ENCODE measurements around the gene CLIP4.

GRCh38 chr2:29222381-29223179 lies 107.4 kb downstream of the CLIP4 start:
- TF ChIP-seq CTCF (conservative IDR thresholded peaks at IDR 0.05; ENCODE audit: low read length): no peak
- TF ChIP-seq EZH2phosphoT487 (IDR thresholded peaks at IDR 0.05; ENCODE audit: borderline replicate concordance, low read depth, low read length): no peak

Measured in OCI-LY7 (cell line).